Left lung (tissue), 10 donors: ENCODE measurements around the gene TRMO. TPM values are rescaled to one million over a fixed set of nuclear protein-coding genes. Genes with fewer than 3 reads are reported as not detected.

ENCODE experiments used
- ATAC-seq: fragments of 200-7000 bp; cut with Tn5 transposase; one replicate; pipeline ENCODE4 v1.9.1; 2020; ENCODE audit warnings: moderate library complexity
- DNase-seq, 4 donors: peaks; one replicate each; pipeline ENCODE4 v3.0.0-alpha.2; 2013 to 2020
- H3K27ac ChIP-seq, 2 donors: fragments of 200-600 bp; sonication (generic) in 1 of 2; one replicate each; pipeline versions ENCODE4 v1.5.0 to v1.8.0; 2020 to 2021
- H3K27me3 ChIP-seq, 2 donors: fragments of 200-600 bp; sonication (generic) in 1 of 2; one replicate each; pipeline versions ENCODE4 v1.5.0 to v1.8.0; 2020 to 2021
- H3K36me3 ChIP-seq, 2 donors: fragments of 200-600 bp; sonication (generic) in 1 of 2; one replicate each; pipeline versions ENCODE4 v1.5.0 to v1.8.0; 2020 to 2021
- H3K4me1 ChIP-seq, 2 donors: fragments of 200-600 bp; one replicate each; pipeline ENCODE4 v1.8.0; 2021
- H3K4me3 ChIP-seq, 2 donors: fragments of 200-600 bp; sonication (generic) in 1 of 2; one replicate each; pipeline versions ENCODE4 v1.5.0 to v1.8.0; 2020 to 2021; ENCODE audit warnings: mild to moderate bottlenecking in 1 of 2
- H3K9me3 ChIP-seq, 2 donors: fragments of 200-600 bp; sonication (generic) in 1 of 2; one replicate each; pipeline versions ENCODE4 v1.5.0 to v1.8.0; 2020 to 2021
- CTCF ChIP-seq, 2 donors: fragments of 200-600 bp; sonication (generic) in 1 of 2; IDR thresholded peaks; one replicate each; pipeline versions ENCODE4 v1.5.0 to v1.8.0; 2021; ENCODE audit warnings: antibody characterized with exemption in 2 of 2
- intact Hi-C, 2 donors: fragments of 100-400 bp; cut with DNase I; formaldehyde crosslinking; loops; one replicate each; pipeline versions ENCODE4 v1.11.2 to v1.14.2; 2022
- polyA plus RNA-seq, 6 donors: library from polyadenylated mRNA; unstranded; fragments of 120-200 nt; gene quantifications; one replicate each; pipeline ENCODE4 v1.2.1, GENCODE V29; 2013; ENCODE audit not compliant: insufficient read length in 6 of 6
- total RNA-seq, 2 donors: library from RNA; stranded (reverse); fragmentation: NEBNext Ultra II Directional; extraction: Animal tissue kit (Norgen Biotek cat#: 25700); gene quantifications; one replicate each; pipeline ENCODE4 v1.2.1, GENCODE V29; 2021
- donor health status: DM: no; HTN: yes; CAD: no.
- donor health status: DM: no; HTN: no; CAD: no.

The TRMO gene
- total and polyA plus RNA-seq, 8 donors = 13.6 to 16.5 (median 16.1) TPM

- H3K27me3 ChIP-seq = peaks cover 27 to 57% of the 10 kb centered on the region in 2 donors
- DNase-seq = no peak
- no peak for ATAC-seq
Measured at GRCh38 chr9:97863314-97863713, 59.0 kb downstream of the TRMO start.

GRCh38 chr9:97861148-97861475, 61.2 kb downstream of the TRMO start:
- no peak for TF ChIP-seq CTCF (IDR thresholded peaks at IDR 0.05)
- H3K27ac ChIP-seq = no peak overlapping the region
- intact Hi-C loops = no loop called here
- ATAC-seq (no peak), DNase-seq (no peak)
- no peaks in the 10 kb centered on the region for H3K36me3 ChIP-seq
- no peak overlapping the region for H3K4me3 ChIP-seq
- peaks cover 4 to 10% of the 10 kb centered on the region in 2 donors for H3K9me3 ChIP-seq
- peaks cover 49 to 79% of the 10 kb centered on the region in 2 donors for H3K27me3 ChIP-seq
- H3K4me1 ChIP-seq = no peaks in the 10 kb centered on the region

More at GRCh38 chr9:97863314-97863713, 59.0 kb downstream of the TRMO start:
- Histone ChIP-seq H3K27ac (no peak overlapping the region), H3K4me1 (no peaks in the 10 kb centered on the region), H3K9me3 (peaks cover 7 to 21% of the 10 kb centered on the region in 2 donors), H3K4me3 (no peak overlapping the region), H3K36me3 (no peaks in the 10 kb centered on the region)
- no peak for TF ChIP-seq CTCF (IDR thresholded peaks at IDR 0.05)
- intact Hi-C loops = no loop called here

- H3K36me3 ChIP-seq = no peaks in the 10 kb centered on the region
- no peak for ATAC-seq
- DNase-seq = no peak
- peaks cover 54 to 81% of the 10 kb centered on the region in 2 donors for H3K27me3 ChIP-seq
- H3K27ac ChIP-seq = no peak overlapping the region
- intact Hi-C loops = no loop called here
- peaks cover 0 to 5% of the 10 kb centered on the region in 2 donors for H3K9me3 ChIP-seq
- no peaks in the 10 kb centered on the region for H3K4me1 ChIP-seq
- TF ChIP-seq CTCF (IDR thresholded peaks at IDR 0.05) = no peak
- no peak overlapping the region for H3K4me3 ChIP-seq
Measured at GRCh38 chr9:97860451-97861147, 61.7 kb downstream of the TRMO start.

GRCh38 chr9:97859346-97859745, 63.0 kb downstream of the TRMO start:
- peaks cover 66 to 88% of the 10 kb centered on the region in 2 donors for H3K27me3 ChIP-seq
- intact Hi-C loops = no loop called here
- H3K4me3 ChIP-seq = no peak overlapping the region
- TF ChIP-seq CTCF (IDR thresholded peaks at IDR 0.05) = no peak
- H3K36me3 ChIP-seq = no peaks in the 10 kb centered on the region
- no peak for ATAC-seq
- no peak for DNase-seq
- H3K4me1 ChIP-seq = peaks cover 0 to 5% of the 10 kb centered on the region in 2 donors
- no peaks in the 10 kb centered on the region for H3K9me3 ChIP-seq
- no peak overlapping the region for H3K27ac ChIP-seq

- intact Hi-C loops = no loop called here
- no peak for DNase-seq
- TF ChIP-seq CTCF (IDR thresholded peaks at IDR 0.05) = no peak
- H3K36me3 ChIP-seq = no peaks in the 10 kb centered on the region
- no peak overlapping the region for H3K27ac ChIP-seq
- peaks cover 0 to 10% of the 10 kb centered on the region in 2 donors for H3K4me1 ChIP-seq
- ATAC-seq = no peak
- no peaks in the 10 kb centered on the region for H3K9me3 ChIP-seq
- H3K4me3 ChIP-seq = no peak overlapping the region
- H3K27me3 ChIP-seq = peaks cover 72 to 93% of the 10 kb centered on the region in 2 donors
Measured at GRCh38 chr9:97858826-97859225, 63.5 kb downstream of the TRMO start.
